Activated CD4-positive, alpha-beta memory T cell treated with anti-CD3 and anti-CD28 coated beads for 36 hours (primary cell): ENCODE results near the gene ATF3. TPM values are rescaled to one million over a fixed set of nuclear protein-coding genes. Genes with fewer than 3 reads are reported as not detected.

ENCODE experiments used
- CTCF ChIA-PET: fragments of 350-600 bp; sonication (Branson Sonifier 250); formaldehyde crosslinking; loops from one replicate; lab custom pipeline; 2021; ENCODE audit warnings: antibody characterized with exemption, inconsistent platforms; lab: Charles Lee
- POLR2A ChIA-PET: fragments of 350-600 bp; sonication (Branson Sonifier 250); formaldehyde crosslinking; loops from one replicate; lab custom pipeline; 2021; ENCODE audit warnings: antibody characterized with exemption; lab: Charles Lee
- DNase-seq: peaks from one replicate; pipeline ENCODE4 v3.0.0-alpha.2; 2020
- H3K27ac Mint-ChIP-seq: one replicate; pipeline ENCODE4 v1.8.0; 2021; ENCODE audit warnings: mixed read lengths
- H3K27me3 Mint-ChIP-seq: one replicate; pipeline ENCODE4 v1.8.0; 2021; ENCODE audit warnings: mixed read lengths
- H3K36me3 Mint-ChIP-seq: one replicate; pipeline ENCODE4 v1.8.0; 2021; ENCODE audit warnings: mixed read lengths
- H3K4me1 Mint-ChIP-seq: one replicate; pipeline ENCODE4 v1.8.0; 2021; ENCODE audit warnings: low read depth, mixed read lengths
- H3K4me3 Mint-ChIP-seq: one replicate; pipeline ENCODE4 v1.8.0; 2021; ENCODE audit warnings: mild to moderate bottlenecking, mixed read lengths
- H3K9me3 Mint-ChIP-seq: one replicate; pipeline ENCODE4 v1.8.0; 2021; ENCODE audit warnings: mixed read lengths
- intact Hi-C: fragments of 100-400 bp; cut with micrococcal nuclease; formaldehyde crosslinking; loops from one replicate; pipeline ENCODE4 v1.15.1; 2023
- total RNA-seq, 2 experiments: library from RNA; stranded (reverse); gene quantifications; one replicate each; pipeline ENCODE4 v1.2.3, GENCODE V29; 2021

Gene ATF3
- total RNA-seq, 2 experiments from 2014 or later = 49.7 to 51.5 TPM

GRCh38 chr1:212574732-212575131, 33.8 kb upstream of the ATF3 start:
- Mint-ChIP-seq H3K4me1 (no peaks in the 10 kb centered on the region), H3K36me3 (no peaks in the 10 kb centered on the region), H3K4me3 (no peak overlapping the region), H3K27ac (no peak overlapping the region), H3K9me3 (no peaks in the 10 kb centered on the region), H3K27me3 (peaks cover 5% of the 10 kb centered on the region)
- POLR2A ChIA-PET = no interaction called here
- no peak for DNase-seq
- CTCF ChIA-PET = no interaction called here
- intact Hi-C loops = no loop called here

- CTCF ChIA-PET = no interaction called here
- H3K4me1 Mint-ChIP-seq = no peaks in the 10 kb centered on the region
- DNase-seq = no peak
- no peak overlapping the region for H3K27ac Mint-ChIP-seq
- intact Hi-C loops = no loop called here
- POLR2A ChIA-PET = no interaction called here
- no peaks in the 10 kb centered on the region for H3K36me3 Mint-ChIP-seq
- H3K9me3 Mint-ChIP-seq = no peaks in the 10 kb centered on the region
- peaks cover 5% of the 10 kb centered on the region for H3K27me3 Mint-ChIP-seq
- no peak overlapping the region for H3K4me3 Mint-ChIP-seq
Measured at GRCh38 chr1:212575333-212575732, 33.2 kb upstream of the ATF3 start.

- Mint-ChIP-seq H3K9me3 (no peaks in the 10 kb centered on the region), H3K4me1 (no peaks in the 10 kb centered on the region), H3K4me3 (no peak overlapping the region), H3K27me3 (peaks cover 5% of the 10 kb centered on the region), H3K36me3 (no peaks in the 10 kb centered on the region), H3K27ac (no peak overlapping the region)
- intact Hi-C loops = no loop called here
- DNase-seq = no peak
- CTCF ChIA-PET = interaction anchor here (1.2 kb wide), 1 partner anchor 19 kb away, joined by 4 read pairs; no protein-coding TSS in a partner anchor
- POLR2A ChIA-PET = no interaction called here
Measured at GRCh38 chr1:212578041-212578440, 30.5 kb upstream of the ATF3 start.

- DNase-seq = no peak
- no peaks in the 10 kb centered on the region for H3K36me3 Mint-ChIP-seq
- H3K4me3 Mint-ChIP-seq = no peak overlapping the region
- H3K27me3 Mint-ChIP-seq = peaks cover 10% of the 10 kb centered on the region
- POLR2A ChIA-PET = no interaction called here
- intact Hi-C loops = no loop called here
- CTCF ChIA-PET = no interaction called here
- no peaks in the 10 kb centered on the region for H3K9me3 Mint-ChIP-seq
- no peak overlapping the region for H3K27ac Mint-ChIP-seq
- H3K4me1 Mint-ChIP-seq = no peaks in the 10 kb centered on the region
Measured at GRCh38 chr1:212581034-212581433, 27.5 kb upstream of the ATF3 start.

GRCh38 chr1:212582291-212582690, 26.3 kb upstream of the ATF3 start:
- no peak for DNase-seq
- CTCF ChIA-PET = interaction anchor here (0.5 to 2.2 kb wide), 3 partner anchors 83 to 537 kb away, joined by 4 to 6 read pairs (median 4); no protein-coding TSS in a partner anchor

GRCh38 chr1:212582808-212583615, 25.5 kb upstream of the ATF3 start:
- intact Hi-C loops = no loop called here
- peaks cover 22% of the 10 kb centered on the region for H3K27me3 Mint-ChIP-seq
- no peaks in the 10 kb centered on the region for H3K36me3 Mint-ChIP-seq
- ChIA-PET CTCF (interaction anchor here (0.5 to 2.2 kb wide), 3 partner anchors 82 to 536 kb away, joined by 4 to 6 read pairs (median 4); no protein-coding TSS in a partner anchor), POLR2A (no interaction called here)
- H3K4me1 Mint-ChIP-seq = no peaks in the 10 kb centered on the region
- DNase-seq = no peak
- H3K4me3 Mint-ChIP-seq = no peak overlapping the region
- H3K9me3 Mint-ChIP-seq = no peaks in the 10 kb centered on the region
- H3K27ac Mint-ChIP-seq = no peak overlapping the region

More at GRCh38 chr1:212582291-212582690, 26.3 kb upstream of the ATF3 start:
- POLR2A ChIA-PET = no interaction called here
- H3K27me3 Mint-ChIP-seq = peaks cover 20% of the 10 kb centered on the region
- no peaks in the 10 kb centered on the region for H3K4me1 Mint-ChIP-seq
- H3K4me3 Mint-ChIP-seq = no peak overlapping the region
- no peaks in the 10 kb centered on the region for H3K36me3 Mint-ChIP-seq
- H3K9me3 Mint-ChIP-seq = no peaks in the 10 kb centered on the region
- intact Hi-C loops = no loop called here
- no peak overlapping the region for H3K27ac Mint-ChIP-seq

- no peaks in the 10 kb centered on the region for H3K36me3 Mint-ChIP-seq
- POLR2A ChIA-PET = interaction anchor here (1.0 kb wide), 1 partner anchor 31 kb away, joined by 5 read pairs; no protein-coding TSS in a partner anchor
- CTCF ChIA-PET = interaction anchor here (2.2 kb wide), 1 partner anchor 106 kb away, joined by 6 read pairs; no protein-coding TSS in a partner anchor
- intact Hi-C loops = no loop called here
- H3K4me3 Mint-ChIP-seq = no peak overlapping the region
- no peak for DNase-seq
- no peak overlapping the region for H3K27ac Mint-ChIP-seq
- H3K9me3 Mint-ChIP-seq = no peaks in the 10 kb centered on the region
- no peaks in the 10 kb centered on the region for H3K4me1 Mint-ChIP-seq
- peaks cover 25% of the 10 kb centered on the region for H3K27me3 Mint-ChIP-seq
Measured at GRCh38 chr1:212583643-212584042, 24.9 kb upstream of the ATF3 start.

GRCh38 chr1:212584092-212584886, 24.3 kb upstream of the ATF3 start:
- no peak overlapping the region for H3K27ac Mint-ChIP-seq
- POLR2A ChIA-PET = interaction anchor here (1.0 kb wide), 1 partner anchor 30 kb away, joined by 5 read pairs; no protein-coding TSS in a partner anchor
- no peaks in the 10 kb centered on the region for H3K36me3 Mint-ChIP-seq
- H3K27me3 Mint-ChIP-seq = peaks cover 30% of the 10 kb centered on the region
- CTCF ChIA-PET = no interaction called here
- no peak for DNase-seq
- H3K4me1 Mint-ChIP-seq = no peaks in the 10 kb centered on the region
- intact Hi-C loops = no loop called here
- H3K9me3 Mint-ChIP-seq = no peaks in the 10 kb centered on the region
- no peak overlapping the region for H3K4me3 Mint-ChIP-seq

GRCh38 chr1:212585210-212585609, 23.4 kb upstream of the ATF3 start:
- H3K27ac Mint-ChIP-seq = no peak overlapping the region
- peaks cover 32% of the 10 kb centered on the region for H3K27me3 Mint-ChIP-seq
- POLR2A ChIA-PET = no interaction called here
- intact Hi-C loops = no loop called here
- no peak for DNase-seq
- CTCF ChIA-PET = no interaction called here
- H3K4me3 Mint-ChIP-seq = no peak overlapping the region
- H3K36me3 Mint-ChIP-seq = no peaks in the 10 kb centered on the region
- H3K9me3 Mint-ChIP-seq = no peaks in the 10 kb centered on the region
- no peaks in the 10 kb centered on the region for H3K4me1 Mint-ChIP-seq

- no peaks in the 10 kb centered on the region for H3K36me3 Mint-ChIP-seq
- DNase-seq = no peak
- H3K4me3 Mint-ChIP-seq = no peak overlapping the region
- H3K4me1 Mint-ChIP-seq = no peaks in the 10 kb centered on the region
- intact Hi-C loops = no loop called here
- ChIA-PET CTCF (interaction anchor here (1.2 to 1.7 kb wide), 2 partner anchors 19 to 109 kb away, joined by 3 to 5 read pairs; no protein-coding TSS in a partner anchor), POLR2A (no interaction called here)
- H3K27ac Mint-ChIP-seq = no peak overlapping the region
- peaks cover 36% of the 10 kb centered on the region for H3K27me3 Mint-ChIP-seq
- no peaks in the 10 kb centered on the region for H3K9me3 Mint-ChIP-seq
Measured at GRCh38 chr1:212586206-212587015, 22.1 kb upstream of the ATF3 start.

GRCh38 chr1:212587016-212587887, 21.3 kb upstream of the ATF3 start:
- POLR2A ChIA-PET = no interaction called here
- CTCF ChIA-PET = interaction anchor here (1.2 to 1.7 kb wide), 2 partner anchors 20 to 110 kb away, joined by 3 to 5 read pairs; no protein-coding TSS in a partner anchor

More at GRCh38 chr1:212587016-212587887, 21.3 kb upstream of the ATF3 start:
- intact Hi-C loops = no loop called here
- no peak overlapping the region for H3K4me3 Mint-ChIP-seq
- H3K9me3 Mint-ChIP-seq = no peaks in the 10 kb centered on the region
- H3K27me3 Mint-ChIP-seq = peaks cover 39% of the 10 kb centered on the region
- H3K27ac Mint-ChIP-seq = no peak overlapping the region
- no peaks in the 10 kb centered on the region for H3K36me3 Mint-ChIP-seq
- H3K4me1 Mint-ChIP-seq = no peaks in the 10 kb centered on the region
- no peak for DNase-seq
